ENCODE data around the gene CIROP.

CIROP gene

GRCh38 chr14:23093526-23093925, 11.3 kb downstream of the CIROP start:
- no peak for DNase-seq (ENCODE audit: low spot score)

DNA sequence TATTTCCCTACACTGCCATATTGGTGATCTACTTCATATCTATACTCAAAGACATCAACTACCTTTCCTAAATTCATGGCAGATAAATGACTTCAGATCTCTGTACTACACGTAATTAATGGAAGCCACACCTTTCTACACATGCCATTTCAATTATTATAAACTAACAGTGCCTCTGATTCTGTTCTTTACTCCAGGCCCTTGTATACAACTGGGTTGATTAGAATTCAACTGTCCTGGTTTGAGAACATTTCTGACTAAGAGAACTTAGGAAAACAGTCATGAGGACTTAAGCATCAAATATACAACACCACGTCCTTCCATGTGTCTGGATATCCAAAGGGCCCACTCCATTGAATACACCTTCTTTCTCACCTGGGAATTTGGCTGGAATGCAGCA, 11.7 kb downstream of the CIROP start:
- DNase-seq (ENCODE audit: low spot score) = no peak

- no peak for DNase-seq (ENCODE audit: low spot score)
Observed at GRCh38 chr14:23091294-23092225, 13.2 kb downstream of the CIROP start.

DNA sequence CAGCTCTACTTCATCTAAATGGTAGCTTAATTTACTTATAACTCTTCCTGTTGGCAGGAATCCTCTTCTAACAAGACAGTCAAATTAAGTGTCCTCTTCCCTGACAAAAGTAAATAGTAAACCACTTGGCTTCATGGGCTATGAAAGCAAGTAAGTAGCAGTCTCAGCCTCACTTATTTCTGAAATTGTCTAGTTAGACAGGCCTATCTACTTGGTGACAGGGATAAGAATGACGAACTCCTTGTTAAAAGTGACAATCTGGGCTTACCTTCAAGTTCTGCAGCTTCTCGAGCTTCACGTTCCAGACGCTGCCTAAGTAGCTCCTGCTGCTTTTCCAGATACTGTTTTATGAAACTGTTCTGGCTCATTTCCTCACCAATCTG, 14.5 kb downstream of the CIROP start:
- DNase-seq (ENCODE audit: low spot score) = no peak

DNA sequence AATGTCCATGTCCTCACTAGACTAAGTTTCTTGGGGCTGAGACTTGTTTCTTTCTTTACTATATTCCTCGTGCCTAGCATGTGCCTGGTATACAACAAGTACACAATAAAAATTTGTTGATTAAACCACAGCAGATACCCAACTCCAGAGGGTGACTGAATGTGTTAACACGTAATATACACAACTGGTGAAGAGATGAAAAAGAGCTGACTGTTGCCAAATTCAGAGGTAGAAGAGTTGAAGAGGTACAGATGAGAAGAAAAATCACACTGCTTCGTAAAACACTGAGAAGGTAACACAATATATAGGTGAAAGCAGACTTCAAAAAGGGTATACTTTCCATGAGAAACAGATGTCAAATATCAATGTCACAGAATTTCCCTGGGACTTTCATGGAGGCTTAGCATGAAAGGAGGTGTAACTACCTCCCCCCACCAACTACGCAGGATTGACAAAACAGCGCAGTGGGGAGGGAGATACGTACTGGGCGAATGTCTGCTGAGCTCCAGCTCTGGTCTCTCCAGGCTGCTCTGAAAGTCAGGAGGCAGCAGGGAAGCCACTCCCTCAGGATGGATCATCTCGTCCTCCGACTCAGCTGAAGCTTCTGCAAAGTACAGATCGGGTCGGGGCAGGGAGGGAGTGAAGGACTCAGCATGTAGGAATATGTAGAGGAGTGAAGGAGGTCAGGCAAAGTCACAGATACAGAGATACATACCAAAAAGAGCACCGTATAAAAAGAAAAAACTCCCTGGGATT, 15.1 kb downstream of the CIROP start:
- DNase-seq (ENCODE audit: low spot score) = no peak

GRCh38 chr14:23086565-23086964, 18.2 kb downstream of the CIROP start:
- DNase-seq (ENCODE audit: low spot score) = no peak

DNA sequence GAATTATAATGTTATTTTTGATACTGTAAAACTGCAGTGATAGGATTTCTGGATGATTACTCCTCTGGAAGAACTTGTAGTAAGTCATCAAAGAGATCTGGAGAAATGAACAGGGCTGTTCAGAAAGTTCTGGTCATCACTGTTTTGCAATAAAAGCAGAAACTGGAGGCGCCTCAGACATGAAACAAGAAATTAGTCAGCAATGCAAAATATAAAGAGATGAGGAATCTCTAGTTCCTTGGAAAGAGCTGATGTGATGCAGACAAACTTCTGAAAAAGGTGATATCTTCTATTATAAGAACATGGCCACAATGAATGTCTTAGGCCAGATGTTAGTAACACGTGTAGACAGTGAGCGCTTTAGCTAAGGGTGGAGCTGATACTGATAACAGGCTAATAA, 19.3 kb downstream of the CIROP start:
- no peak for DNase-seq (ENCODE audit: low spot score)

DNA sequence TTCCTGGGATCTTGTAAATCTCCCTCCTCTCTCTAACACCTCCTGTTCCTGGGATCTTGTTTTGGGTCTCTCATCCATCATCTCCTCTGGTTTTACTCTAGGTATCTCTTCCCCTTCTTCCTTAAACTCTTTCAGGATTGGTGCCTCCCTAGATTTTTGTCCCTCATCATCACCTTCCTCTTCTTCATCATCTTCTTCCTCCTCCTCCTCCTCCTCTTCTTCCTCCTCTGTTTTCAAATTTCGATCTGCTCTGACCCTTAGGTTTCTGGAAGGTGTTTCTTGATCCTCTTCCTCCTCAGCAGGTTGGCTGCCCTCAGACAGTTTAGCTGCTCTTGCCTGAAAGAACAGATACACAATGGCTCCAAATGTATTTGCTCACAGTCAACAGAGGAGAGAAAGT, 24.3 kb downstream of the CIROP start:
- no peak for DNase-seq (ENCODE audit: low spot score)

DNA sequence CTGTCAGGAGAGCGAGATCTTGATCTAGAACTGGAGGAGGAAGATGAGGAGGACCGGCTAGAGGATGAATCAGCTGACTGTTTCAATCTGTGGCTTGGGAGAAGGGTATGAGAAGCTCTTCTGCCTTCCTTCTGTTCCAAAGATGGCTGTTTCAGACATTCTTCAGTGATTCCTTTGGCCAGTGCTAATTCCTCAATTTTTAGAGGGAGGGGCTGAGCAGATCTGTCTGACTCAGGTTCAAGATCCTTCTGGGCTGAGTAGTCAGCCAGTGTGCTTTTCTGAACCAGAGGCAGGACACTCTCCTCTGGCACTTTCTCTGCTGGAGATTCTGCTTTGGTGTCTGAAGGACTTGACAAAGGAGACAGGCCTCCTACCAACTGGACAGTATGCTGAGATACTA, 25.1 kb downstream of the CIROP start:
- no peak for DNase-seq (ENCODE audit: low spot score)

- DNase-seq (ENCODE audit: low spot score) = no peak
Observed at GRCh38 chr14:23078692-23079116, 26.1 kb downstream of the CIROP start.

DNA sequence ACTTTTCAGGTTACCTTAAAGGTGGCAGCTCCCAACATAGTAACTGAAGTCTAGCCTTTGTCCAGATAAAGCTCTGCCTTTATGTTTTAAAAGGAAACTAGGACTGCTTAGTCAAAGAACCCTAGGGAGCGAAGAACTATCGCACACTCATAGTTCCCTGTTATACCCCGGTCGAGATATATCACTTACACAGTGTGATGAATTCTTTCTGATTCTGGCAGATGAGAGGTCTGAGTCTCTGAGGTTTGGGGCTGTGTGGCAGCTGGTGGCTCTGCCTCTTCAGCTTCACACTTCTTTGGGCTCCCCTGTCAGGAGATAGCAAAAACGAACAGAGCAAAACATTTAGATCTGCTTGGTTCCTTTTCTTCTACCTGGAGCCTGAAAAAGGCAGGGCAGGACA, 26.8 kb downstream of the CIROP start:
- no peak for DNase-seq (ENCODE audit: low spot score)

DNA sequence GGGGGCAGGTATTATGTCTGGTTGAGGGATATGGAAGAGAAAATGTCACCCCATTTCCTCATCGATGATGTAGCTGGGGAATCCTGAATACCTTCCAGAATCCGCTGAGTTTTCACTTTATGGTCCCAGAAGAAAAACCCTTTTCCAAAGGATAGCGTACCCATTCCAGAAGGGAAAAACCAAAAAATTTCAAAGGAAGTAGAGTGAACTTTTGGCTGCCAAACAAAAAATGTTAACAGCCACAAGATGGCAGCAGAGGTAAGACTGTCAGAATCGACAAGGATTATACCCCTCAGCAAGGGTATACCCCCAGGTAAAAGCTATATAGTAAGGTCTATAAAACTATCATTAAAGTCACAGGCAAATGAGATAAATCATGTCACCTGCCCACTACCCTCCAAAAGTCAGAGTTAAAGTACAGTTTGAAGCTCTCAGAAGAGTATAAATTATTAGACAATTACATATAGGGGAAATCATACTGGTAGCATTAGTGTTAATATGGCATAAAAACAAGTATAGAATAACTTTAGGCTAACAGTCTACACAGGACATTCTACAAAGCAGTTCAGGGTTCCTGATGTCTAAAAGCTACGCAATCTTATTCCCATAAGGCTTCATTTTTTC, 27.9 kb downstream of the CIROP start:
- DNase-seq (ENCODE audit: low spot score) = no peak

GRCh38 chr14:23074906-23075305, 29.9 kb downstream of the CIROP start:
- no peak for DNase-seq (ENCODE audit: low spot score)

DNA sequence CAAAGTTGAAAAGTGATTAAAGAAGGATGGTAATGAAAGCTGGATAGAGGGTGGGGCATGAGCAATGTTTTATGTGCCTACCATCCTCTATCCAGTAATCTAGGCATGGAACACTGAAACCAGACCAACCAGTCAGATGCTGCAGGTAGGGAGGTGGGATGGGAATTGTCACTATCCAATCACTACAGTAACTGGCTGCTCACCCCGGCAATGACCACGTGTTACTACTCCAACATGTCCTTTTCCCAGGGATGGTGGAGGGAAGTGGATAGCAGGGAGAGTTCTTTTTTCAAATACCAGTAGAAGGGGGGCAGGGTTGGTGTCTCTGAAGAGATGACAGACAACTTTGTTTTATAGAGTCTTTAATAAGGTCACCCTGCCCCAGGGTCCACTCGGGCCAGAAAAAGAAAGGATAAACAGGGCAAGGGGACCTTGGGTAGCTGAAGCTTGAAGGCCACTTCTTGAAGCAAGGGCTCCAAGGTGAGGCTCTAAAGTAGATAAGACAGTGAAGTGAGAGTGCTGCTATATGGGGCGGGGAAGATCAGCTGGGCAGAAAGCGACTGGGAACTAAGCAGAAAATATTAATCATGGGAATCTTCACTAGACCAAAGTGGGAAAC, 32.8 kb downstream of the CIROP start:
- no peak for DNase-seq (ENCODE audit: low spot score)

DNA sequence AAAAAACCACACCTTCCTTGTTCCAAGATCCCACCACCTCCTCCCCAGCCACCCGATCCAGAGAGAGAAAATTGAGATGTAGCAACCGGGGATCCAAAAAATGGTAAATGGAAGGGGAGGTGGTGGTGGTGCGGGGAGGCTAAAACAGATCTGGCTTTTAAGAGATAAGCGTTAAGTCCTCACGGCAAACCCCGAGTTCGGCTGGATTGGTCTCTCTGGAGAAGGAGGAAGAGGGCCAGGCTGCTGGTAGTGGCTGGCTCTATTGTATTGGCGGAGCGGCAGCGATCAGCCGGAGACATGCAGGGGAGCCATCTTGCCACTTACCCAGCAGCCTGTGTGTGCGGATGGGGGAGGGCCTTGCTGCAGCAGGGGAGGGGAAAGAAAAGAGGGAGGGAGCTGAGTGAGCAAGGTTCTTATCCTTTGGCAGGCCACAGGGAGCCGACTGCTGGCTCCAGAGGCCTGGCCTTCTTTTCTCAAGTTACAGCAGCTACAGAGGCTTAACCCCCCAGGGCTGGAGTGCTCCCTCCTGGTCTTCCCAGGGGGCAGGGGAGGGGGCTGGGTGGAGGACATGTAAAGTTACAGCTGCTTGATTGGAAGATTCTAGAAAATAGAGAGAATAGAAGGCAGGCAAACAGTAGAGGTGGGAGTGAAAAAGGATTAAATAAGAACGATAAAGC, 33.4 kb downstream of the CIROP start:
- peak; percentile 90 for DNase-seq (ENCODE audit: low spot score)

- DNase-seq (ENCODE audit: low spot score) = no peak
Observed at GRCh38 chr14:23070262-23071129, 34.3 kb downstream of the CIROP start.

DNA sequence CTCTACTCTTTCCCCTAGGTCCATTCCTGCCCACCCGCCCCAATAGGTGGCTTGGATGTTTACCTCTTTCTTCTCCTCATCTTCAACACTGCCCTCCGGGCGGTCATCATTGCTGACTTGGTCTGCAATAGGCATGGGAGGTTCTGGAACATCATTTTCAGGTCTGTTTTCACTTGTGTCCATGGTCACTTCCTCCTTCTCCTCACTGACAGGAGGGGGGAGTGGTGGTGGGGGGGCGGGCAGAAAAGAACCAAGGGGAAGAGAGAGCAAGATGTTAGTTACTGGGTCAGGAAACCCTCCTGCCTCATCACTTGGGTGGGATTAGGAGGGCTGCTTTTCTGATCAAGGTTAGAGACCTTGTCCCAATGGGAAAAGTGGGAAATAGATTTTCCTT, 35.4 kb downstream of the CIROP start:
- no peak for DNase-seq (ENCODE audit: low spot score)

- no peak for DNase-seq (ENCODE audit: low spot score)
Observed at GRCh38 chr14:23068789-23069412, 35.9 kb downstream of the CIROP start.

DNA sequence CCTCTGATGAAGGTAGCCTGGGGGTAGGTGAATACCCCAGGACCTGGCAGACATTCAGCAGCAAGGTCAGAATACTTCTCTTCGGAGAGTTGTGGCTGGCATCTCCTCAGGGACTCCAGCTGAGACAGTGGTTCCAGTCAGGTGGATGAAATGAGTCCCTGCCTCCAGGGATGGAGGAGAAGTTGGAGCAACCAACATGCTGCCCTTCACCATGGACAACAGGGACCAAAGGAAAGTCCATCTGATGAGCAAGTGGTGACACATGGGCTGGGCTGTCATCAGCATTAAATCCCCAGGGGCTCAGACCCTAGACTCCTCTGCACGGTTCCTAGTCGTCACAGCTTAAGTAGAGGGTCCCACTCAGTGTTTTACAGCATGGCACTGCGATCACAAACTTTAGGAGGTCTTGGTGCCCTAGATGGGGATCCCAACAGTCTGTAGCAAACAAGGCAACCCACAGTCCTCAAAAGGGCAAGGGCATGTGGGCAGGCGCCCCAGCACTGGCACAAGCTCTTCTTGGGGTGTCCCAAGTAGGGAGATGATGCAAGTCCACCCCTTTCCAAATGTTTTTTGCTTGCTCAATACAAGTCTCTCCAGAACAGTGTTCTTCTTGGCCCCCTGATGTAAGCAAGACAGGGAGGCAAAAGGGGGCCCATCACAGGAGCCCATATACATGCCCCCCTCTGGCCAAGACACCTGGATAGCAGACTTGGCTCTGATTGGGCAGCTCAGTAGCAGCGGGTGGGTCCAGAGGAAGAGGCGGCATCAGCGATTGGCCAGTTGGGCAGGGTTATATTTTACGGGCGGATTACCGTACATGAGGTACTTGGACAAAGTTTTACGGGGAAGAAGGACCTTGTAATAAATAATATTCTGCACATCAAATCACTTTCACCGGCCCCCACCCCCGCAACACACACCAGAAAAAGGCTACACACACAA, 36.7 kb downstream of the CIROP start:
- DNase-seq (ENCODE audit: low spot score) = no peak
